HCT116 (cell line): ENCODE data around the gene ZBTB7B. TPM values are rescaled to one million over a fixed set of nuclear protein-coding genes. Genes with fewer than 3 reads are reported as not detected.

Experiments used
- ATAC-seq: fragments of 200-7000 bp; cut with Tn5 transposase; 2 replicates; pipeline ENCODE4 v1.9.1; 2020; ENCODE audit warnings: mild to moderate bottlenecking, moderate library complexity
- BruUV-seq: library from RNA; stranded (reverse); fragments of 400-500 nt; replicated peaks from 2 replicates; lab custom pipeline; 2021; lab: Mats Ljungman, UMichigan
- CTCF ChIA-PET: fragments of 300-600 bp; sonication (Branson Sonifier 250); formaldehyde crosslinking; loops from one replicate; lab custom pipeline; 2021; ENCODE audit warnings: antibody characterized with exemption; lab: Charles Lee
- POLR2A ChIA-PET: fragments of 300-600, 350-600 bp; sonication (Branson Sonifier 250); formaldehyde crosslinking; loops from one replicate; lab custom pipeline; 2021; ENCODE audit warnings: antibody characterized with exemption; lab: Charles Lee
- RAD21 ChIA-PET, 2 experiments: fragments of 300-600 bp; sonication (Branson Sonifier 250); formaldehyde crosslinking; loops; one replicate each; lab custom pipeline; 2023; ENCODE audit warnings: low total read pairs in 2 of 2; ENCODE audit not compliant: uncharacterized antibody in 2 of 2, unreplicated experiment in 2 of 2, low non-redundant PET in 1 of 2; lab: Charles Lee
- DNase-seq: peaks from one replicate; pipeline ENCODE4 v3.0.0-alpha.2; 2010; ENCODE audit warnings: low read depth, low spot score
- H2AFZ ChIP-seq: fragments of 200-600 bp; shearing (Covaris generic), sonication (generic); 2 replicates; pipeline ENCODE4 v1.6.1; 2017; ENCODE audit warnings: low read depth, mixed run types, mixed read lengths, antibody characterized with exemption, low read length; ENCODE audit not compliant: poor library complexity, severe bottlenecking
- H3K27ac ChIP-seq: 2 replicates; pipeline ENCODE4 v1.5.1; 2012; ENCODE audit warnings: low read depth, low read length
- H3K27me3 ChIP-seq: fragments of 200-600 bp; sonication (generic); 2 replicates; pipeline ENCODE4 v1.6.1; 2016; ENCODE audit warnings: mixed run types, low read length, mixed read lengths; ENCODE audit not compliant: insufficient read depth
- H3K36me3 ChIP-seq, 2 experiments: fragments of 200-500 bp in 1 of 2; fragments of 200-600 bp in 1 of 2; sonication (Bioruptor generic) in 1 of 2; sonication (generic) in 1 of 2; 2 replicates each; pipeline versions ENCODE4 v1.5.1 to v1.6.1; 2014 to 2016; ENCODE audit warnings: low read length in 2 of 2, inconsistent platforms in 1 of 2, mixed read lengths in 1 of 2, mixed run types in 1 of 2; ENCODE audit not compliant: insufficient read depth in 2 of 2, control insufficient read depth in 1 of 2
- H3K4me1 ChIP-seq, 2 experiments: fragments of 200-600 bp in 1 of 2; sonication (generic) in 1 of 2; 2 replicates each; pipeline versions ENCODE4 v1.5.1 to v1.6.1; 2012 to 2017; ENCODE audit warnings: low read length in 2 of 2, inconsistent platforms in 1 of 2, mild to moderate bottlenecking in 1 of 2, mixed read lengths in 1 of 2, mixed run types in 1 of 2, moderate library complexity in 1 of 2; ENCODE audit not compliant: insufficient read depth in 2 of 2, control insufficient read depth in 1 of 2
- H3K4me2 ChIP-seq: fragments of 200-600 bp; sonication (generic); 2 replicates; pipeline ENCODE4 v1.6.1; 2017; ENCODE audit warnings: mixed run types, low read length, mixed read lengths
- H3K4me3 ChIP-seq, 2 experiments: fragments of 200-600 bp in 1 of 2; sonication (generic) in 1 of 2; replicated peaks in 1 of 2; 2 replicates each; pipeline ENCODE4 v1.5.1; 2011 to 2016; ENCODE audit warnings: low read length in 2 of 2, control low read depth in 1 of 2, low read depth in 1 of 2, mild to moderate bottlenecking in 1 of 2, mixed read lengths in 1 of 2, mixed run types in 1 of 2
- H3K79me2 ChIP-seq: fragments of 200-600 bp; sonication (generic); 2 replicates; pipeline ENCODE4 v1.6.1; 2017; ENCODE audit warnings: mild to moderate bottlenecking, mixed run types, low read length, moderate library complexity, mixed read lengths; ENCODE audit not compliant: insufficient read depth
- H3K9ac ChIP-seq: fragments of 200-600 bp; sonication (generic); 2 replicates; pipeline ENCODE4 v1.6.1; 2016; ENCODE audit warnings: low read length, mixed read lengths
- H3K9me2 ChIP-seq: fragments of 200-600 bp; sonication (generic), shearing (Covaris generic); 2 replicates; pipeline ENCODE4 v1.6.1; 2017; ENCODE audit warnings: mixed run types, mild to moderate bottlenecking, moderate library complexity; ENCODE audit not compliant: insufficient read depth
- H3K9me3 ChIP-seq, 2 experiments: fragments of 200-500 bp in 1 of 2; fragments of 200-600 bp in 1 of 2; sonication (Bioruptor generic) in 1 of 2; sonication (generic) in 1 of 2; 2 replicates each; pipeline ENCODE4 v1.6.1; 2014 to 2017; ENCODE audit warnings: low read length in 2 of 2, mixed read lengths in 2 of 2, inconsistent platforms in 1 of 2, low read depth in 1 of 2, mild to moderate bottlenecking in 1 of 2, mixed run types in 1 of 2, moderate library complexity in 1 of 2; ENCODE audit not compliant: control insufficient read depth in 1 of 2, insufficient read depth in 1 of 2
- H4K20me1 ChIP-seq: fragments of 200-600 bp; sonication (generic), shearing (Covaris generic); 2 replicates; pipeline ENCODE4 v1.6.1; 2017; ENCODE audit warnings: mixed run types, mild to moderate bottlenecking, moderate library complexity; ENCODE audit not compliant: insufficient read depth
- ATF3 ChIP-seq: IDR thresholded peaks from 2 replicates; pipeline ENCODE4 v1.6.1; 2012
- CBX3 ChIP-seq: IDR thresholded peaks from 2 replicates; pipeline ENCODE4 v1.6.1; 2012; ENCODE audit warnings: low read depth
- CTCF ChIP-seq, 3 experiments: fragments of 200-600 bp in 1 of 3; sonication (generic) in 1 of 3; IDR thresholded peaks in 2 of 3; conservative IDR thresholded peaks in 1 of 3; 2 replicates each; pipeline ENCODE4 v1.5.1; 2012 to 2017; ENCODE audit warnings: low read depth in 2 of 3, low read length in 2 of 3, antibody characterized with exemption in 1 of 3, borderline replicate concordance in 1 of 3, control low read depth in 1 of 3, mild to moderate bottlenecking in 1 of 3, mixed read lengths in 1 of 3, mixed run types in 1 of 3, moderate library complexity in 1 of 3; ENCODE audit not compliant: insufficient read depth in 1 of 3
- EZH2 ChIP-seq: fragments of 200-600 bp; sonication (generic); IDR thresholded peaks from 2 replicates; pipeline ENCODE4 v1.6.1; 2017; ENCODE audit warnings: antibody characterized with exemption, mixed run types
- EZH2phosphoT487 ChIP-seq: fragments of 200-600 bp; IDR thresholded peaks from 2 replicates; pipeline ENCODE4 v1.6.1; 2018; ENCODE audit warnings: antibody characterized with exemption, borderline replicate concordance
- FOSL1 ChIP-seq: IDR thresholded peaks from 2 replicates; pipeline ENCODE4 v1.6.1; 2012; ENCODE audit warnings: low read depth
- JUND ChIP-seq: IDR thresholded peaks from 2 replicates; pipeline ENCODE4 v1.6.1; 2012
- MAX ChIP-seq: IDR thresholded peaks from 2 replicates; pipeline ENCODE4 v1.6.1; 2012
- POLR2A ChIP-seq: IDR thresholded peaks from 2 replicates; pipeline ENCODE4 v1.7.0; 2011; ENCODE audit warnings: borderline replicate concordance; ENCODE audit not compliant: insufficient read depth, insufficient read length; ENCODE audit errors: extremely low read depth
- REST ChIP-seq: IDR thresholded peaks from 2 replicates; pipeline ENCODE4 v1.6.1; 2012; ENCODE audit warnings: low read depth
- SIN3A ChIP-seq: IDR thresholded peaks from 2 replicates; pipeline ENCODE4 v1.6.1; 2012; ENCODE audit warnings: low read depth
- SP1 ChIP-seq: IDR thresholded peaks from 2 replicates; pipeline ENCODE4 v1.6.1; 2012; ENCODE audit warnings: low read depth
- SRF ChIP-seq: IDR thresholded peaks from 2 replicates; pipeline ENCODE4 v1.6.1; 2012; ENCODE audit warnings: low read depth
- TCF7L2 ChIP-seq: IDR thresholded peaks from 2 replicates; pipeline ENCODE4 v1.7.0; 2011; ENCODE audit warnings: borderline replicate concordance, inconsistent platforms; ENCODE audit not compliant: insufficient read depth, insufficient read length; ENCODE audit errors: extremely low read depth
- YY1 ChIP-seq: IDR thresholded peaks from 2 replicates; pipeline ENCODE4 v1.6.1; 2011; ENCODE audit warnings: low read length, low read depth, moderate library complexity, mild to moderate bottlenecking; ENCODE audit not compliant: insufficient replicate concordance; ENCODE audit errors: extremely low read depth
- ZBTB33 ChIP-seq: IDR thresholded peaks from 2 replicates; pipeline ENCODE4 v1.6.1; 2011; ENCODE audit warnings: mild to moderate bottlenecking, low read length, moderate library complexity; ENCODE audit not compliant: insufficient replicate concordance; ENCODE audit errors: extremely low read depth
- ZFX ChIP-seq: fragments of 450-650 bp; IDR thresholded peaks from 2 replicates; pipeline ENCODE4 v1.6.1; 2017
- ZNF274 ChIP-seq: fragments of 200-500 bp; sonication (Bioruptor generic); IDR thresholded peaks from 2 replicates; pipeline ENCODE4 v1.6.1; 2014; ENCODE audit warnings: mild to moderate bottlenecking, low read depth, low read length, inconsistent platforms
- intact Hi-C: fragments of 100-400 bp; cut with micrococcal nuclease; formaldehyde crosslinking; loops from 2 replicates; pipeline ENCODE4 v1.10.0; 2022
- total RNA-seq: library from RNA; stranded (reverse); gene quantifications from one replicate; pipeline ENCODE4 v1.2.1, GENCODE V29; 2021; ENCODE audit not compliant: unreplicated experiment

Gene ZBTB7B
- total RNA-seq, 1 experiment from 2014 or later, result 57.0 TPM

GRCh38 chr1:154969860-154970452 lies 32.6 kb upstream of the ZBTB7B start:
- H3K36me3 ChIP-seq, result peaks cover 16 to 41% of the 10 kb centered on the region in 2 experiments; a peak in 3 of 4 replicates
- ChIA-PET POLR2A (interaction anchor here (1.1 to 5.4 kb wide), 8 partner anchors 8 to 34 kb away, joined by 4 to 46 read pairs (median 8); partner anchors contain the start of genes FLAD1, PBXIP1, PMVK and PYGO2), CTCF (interaction anchor here (1.2 to 2.0 kb wide), 5 partner anchors 8 to 81 kb away, joined by 3 to 15 read pairs (median 5); partner anchors contain the start of genes ADAM15 and PYGO2), RAD21 (interaction anchor here (0.6 to 1.0 kb wide), 2 partner anchors 30 to 47 kb away, joined by 3 read pairs; no protein-coding TSS in a partner anchor)
- H3K27ac ChIP-seq, result peak overlapping the region; percentile 86
- H3K4me1 ChIP-seq, result peaks cover 33 to 61% of the 10 kb centered on the region in 2 experiments
- H2AFZ ChIP-seq, result no peak overlapping the region
- no peaks in the 10 kb centered on the region for H3K9me2 ChIP-seq
- H3K79me2 ChIP-seq, result peaks cover 78% of the 10 kb centered on the region
- H3K4me3 ChIP-seq, result peak overlapping the region; percentile 40 to 70
- ATAC-seq (no peak), DNase-seq (no peak)
- H3K9ac ChIP-seq, result peak overlapping the region; percentile 86
- BruUV-seq, result no TSS peak
- no peak for TF ChIP-seq EZH2
- no peak for TF ChIP-seq JUND
- TF ChIP-seq ZBTB33, result no peak
- no peak for TF ChIP-seq YY1
- no peak for TF ChIP-seq POLR2A
- TF ChIP-seq SRF, result no peak
- no peak for TF ChIP-seq ATF3
- no peak for TF ChIP-seq SIN3A
- no peak for TF ChIP-seq TCF7L2
- TF ChIP-seq ZFX, result no peak
- no peak for TF ChIP-seq MAX
- TF ChIP-seq FOSL1, result no peak
- TF ChIP-seq ZNF274, result no peak
- TF ChIP-seq CTCF (IDR thresholded peaks at IDR 0.05 in 2 of 3, conservative IDR thresholded peaks at IDR 0.05 in 1 of 3; ENCODE audit: borderline replicate concordance in 1 of 3, insufficient read depth in 1 of 3, low read depth in 2 of 3, low read length in 2 of 3), result no peak
- TF ChIP-seq EZH2phosphoT487, result no peak
- TF ChIP-seq CBX3, result no peak
- TF ChIP-seq REST, result no peak
- TF ChIP-seq SP1, result no peak
- no peaks in the 10 kb centered on the region for H3K27me3 ChIP-seq
- peak overlapping the region; percentile 90 for H3K4me2 ChIP-seq
- no peaks in the 10 kb centered on the region for H3K9me3 ChIP-seq
- intact Hi-C loops, result loop anchor here (5.0 kb wide), 2 partner anchors 92 to 167 kb away; partner anchors contain the start of genes EFNA4 and SLC50A1
- no peaks in the 10 kb centered on the region for H4K20me1 ChIP-seq
